Cardiac muscle cell (in vitro differentiated cells and primary cell): Measurements from ENCODE around the gene RADIL. TPM values are rescaled to one million over a fixed set of nuclear protein-coding genes. Genes with fewer than 3 reads are reported as not detected.

Source experiments
- DNase-seq, 2 donors: peaks; one replicate each; pipeline versions ENCODE4 v3.0.0 to v3.0.0-alpha.2; 2010 to 2017; ENCODE audit warnings: low read depth in 1 of 2, low spot score in 1 of 2
- H3K27ac ChIP-seq: fragments of 200-600 bp; sonication (generic); 2 replicates; pipeline ENCODE4 v1.5.1; 2016
- H3K27me3 ChIP-seq: fragments of 200-600 bp; sonication (generic); 2 replicates; pipeline ENCODE4 v1.6.0; 2016; ENCODE audit warnings: control low read depth
- H3K36me3 ChIP-seq: fragments of 200-600 bp; sonication (generic); 2 replicates; pipeline ENCODE4 v1.5.1; 2016; ENCODE audit warnings: control low read depth
- H3K4me1 ChIP-seq: fragments of 200-600 bp; sonication (generic); 2 replicates; pipeline ENCODE4 v1.8.1; 2017; ENCODE audit warnings: low read depth, mild to moderate bottlenecking, mixed run types
- H3K4me3 ChIP-seq: fragments of 200-600 bp; sonication (generic); 2 replicates; pipeline ENCODE4 v1.5.1; 2016; ENCODE audit warnings: mild to moderate bottlenecking
- H3K9me3 ChIP-seq: fragments of 200-600 bp; sonication (generic); 2 replicates; pipeline ENCODE4 v1.5.1; 2017; ENCODE audit warnings: low read depth, mild to moderate bottlenecking, control low read depth
- polyA plus RNA-seq: library from polyadenylated mRNA; unstranded; fragments of >200 nt; fragmentation: Nextera tagmentation; extraction: Ambion mirVana; gene quantifications from 2 replicates; pipeline ENCODE4 v1.2.1, GENCODE V29; 2016
- total RNA-seq: library from RNA; depleted of rRNA; stranded (reverse); fragments of >200 nt; gene quantifications from 2 replicates; pipeline ENCODE4 v1.2.3, GENCODE V29; 2016
- TF ChIP-seq, protein P1 (sequence below): IDR thresholded peaks from 2 replicates; pipeline ENCODE4 v1.5.1; 2012; ENCODE audit warnings: low read depth, mild to moderate bottlenecking, low read length

Gene RADIL
- total and polyA plus RNA-seq, 2 experiments from 2014 or later = 41.6 to 110 TPM

DNA sequence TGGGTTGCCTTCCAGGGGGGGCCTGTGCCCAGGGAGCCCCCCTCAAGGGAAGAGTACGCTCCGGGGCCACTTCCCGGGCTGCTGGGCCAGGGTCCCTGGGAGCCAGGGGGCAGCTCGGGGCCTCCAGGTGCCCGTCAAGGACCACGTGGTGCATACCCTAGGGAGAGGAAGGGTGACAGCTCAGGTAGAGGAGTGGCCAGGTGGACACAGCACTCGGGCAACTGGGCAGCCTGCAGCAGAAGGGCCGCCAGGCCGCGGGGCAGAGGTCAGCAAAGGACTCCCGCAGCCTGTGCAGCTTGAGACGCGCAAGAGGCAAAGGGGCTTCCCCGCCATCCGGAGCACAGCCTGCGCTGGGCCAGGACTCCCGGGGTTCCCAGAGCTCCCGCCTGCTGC, 81.7 kb downstream of the RADIL start:
- H3K27me3 ChIP-seq = no peaks in the 10 kb centered on the region

DNA sequence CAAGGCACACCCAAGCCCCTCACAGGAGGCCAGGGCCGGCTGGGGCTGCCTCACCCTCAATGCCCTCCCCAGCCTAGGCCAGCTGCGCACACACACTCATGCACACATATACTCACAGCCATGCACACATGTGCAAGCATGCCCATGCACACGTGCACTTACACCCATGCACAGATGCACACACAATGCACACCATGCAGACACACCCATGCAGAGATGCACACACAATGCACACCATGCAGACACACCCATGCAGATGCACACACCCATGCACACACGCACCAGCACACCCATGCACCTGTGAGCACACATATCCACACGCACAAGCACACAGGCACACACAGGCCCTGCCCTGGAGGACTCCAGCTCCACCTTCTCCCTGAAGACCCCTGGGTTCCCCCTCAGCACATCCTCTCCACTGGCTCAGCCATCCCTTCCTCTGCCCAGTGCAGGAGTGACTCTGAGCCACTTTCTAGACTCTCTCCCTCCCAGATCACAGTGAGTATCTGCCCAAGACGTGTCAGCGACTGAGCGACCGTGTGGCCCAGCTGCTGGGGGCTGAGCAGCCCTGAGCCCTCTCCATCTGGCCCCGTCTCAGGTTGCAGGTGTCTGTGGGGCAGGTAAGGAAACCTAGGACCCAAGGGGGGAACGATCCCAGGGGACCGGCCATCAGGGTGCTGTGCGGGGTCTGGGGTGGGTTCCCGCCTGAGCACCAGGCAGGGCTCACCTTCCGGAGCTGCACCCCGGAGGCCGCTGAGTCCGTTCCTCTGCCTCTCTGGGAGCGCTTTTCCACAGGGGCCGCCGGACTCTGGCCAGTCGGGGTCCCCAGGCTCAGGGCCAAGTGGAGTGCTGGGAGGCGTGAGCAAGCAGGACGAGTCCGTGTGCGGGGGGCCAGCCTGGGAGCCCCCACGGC, 82.3 kb downstream of the RADIL start:
- TF ChIP-seq, protein P1, sequence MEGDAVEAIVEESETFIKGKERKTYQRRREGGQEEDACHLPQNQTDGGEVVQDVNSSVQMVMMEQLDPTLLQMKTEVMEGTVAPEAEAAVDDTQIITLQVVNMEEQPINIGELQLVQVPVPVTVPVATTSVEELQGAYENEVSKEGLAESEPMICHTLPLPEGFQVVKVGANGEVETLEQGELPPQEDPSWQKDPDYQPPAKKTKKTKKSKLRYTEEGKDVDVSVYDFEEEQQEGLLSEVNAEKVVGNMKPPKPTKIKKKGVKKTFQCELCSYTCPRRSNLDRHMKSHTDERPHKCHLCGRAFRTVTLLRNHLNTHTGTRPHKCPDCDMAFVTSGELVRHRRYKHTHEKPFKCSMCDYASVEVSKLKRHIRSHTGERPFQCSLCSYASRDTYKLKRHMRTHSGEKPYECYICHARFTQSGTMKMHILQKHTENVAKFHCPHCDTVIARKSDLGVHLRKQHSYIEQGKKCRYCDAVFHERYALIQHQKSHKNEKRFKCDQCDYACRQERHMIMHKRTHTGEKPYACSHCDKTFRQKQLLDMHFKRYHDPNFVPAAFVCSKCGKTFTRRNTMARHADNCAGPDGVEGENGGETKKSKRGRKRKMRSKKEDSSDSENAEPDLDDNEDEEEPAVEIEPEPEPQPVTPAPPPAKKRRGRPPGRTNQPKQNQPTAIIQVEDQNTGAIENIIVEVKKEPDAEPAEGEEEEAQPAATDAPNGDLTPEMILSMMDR = no peak
- Histone ChIP-seq H3K27ac (no peak overlapping the region), H3K9me3 (no peaks in the 10 kb centered on the region), H3K4me1 (no peaks in the 10 kb centered on the region), H3K27me3 (no peaks in the 10 kb centered on the region), H3K4me3 (no peak overlapping the region), H3K36me3 (no peaks in the 10 kb centered on the region)
- no peak for DNase-seq

More for the DNA sequence above, 81.7 kb downstream of the RADIL start:
- no peaks in the 10 kb centered on the region for H3K36me3 ChIP-seq
- DNase-seq = no peak
- H3K27ac ChIP-seq = no peak overlapping the region
- H3K4me1 ChIP-seq = no peaks in the 10 kb centered on the region
- H3K4me3 ChIP-seq = no peak overlapping the region
- H3K9me3 ChIP-seq = no peaks in the 10 kb centered on the region
- TF ChIP-seq, protein P1 = no peak

DNA sequence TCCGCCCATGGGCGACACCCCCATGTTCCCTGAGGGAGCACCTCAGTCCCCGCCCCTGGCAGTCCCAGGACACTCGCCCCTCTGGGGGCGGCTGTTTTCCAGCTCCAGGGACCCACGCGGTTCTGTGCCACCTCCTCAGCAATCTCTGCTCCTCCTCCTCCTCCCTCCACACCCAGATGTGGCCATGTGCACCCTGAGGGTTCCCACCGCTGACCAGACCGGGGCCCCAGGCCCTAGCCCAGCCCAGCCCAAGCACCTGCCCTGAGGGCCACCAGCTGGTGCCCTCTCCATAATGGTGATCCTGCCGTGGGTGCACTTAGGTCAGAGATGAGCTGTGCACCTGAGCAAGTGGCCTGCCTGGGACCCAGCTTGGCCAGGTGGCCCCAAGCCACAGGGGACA, 83.0 kb downstream of the RADIL start:
- Histone ChIP-seq H3K36me3 (no peaks in the 10 kb centered on the region), H3K4me1 (no peaks in the 10 kb centered on the region), H3K27ac (no peak overlapping the region), H3K27me3 (no peaks in the 10 kb centered on the region), H3K9me3 (no peaks in the 10 kb centered on the region), H3K4me3 (no peak overlapping the region)
- no peak for DNase-seq
- TF ChIP-seq, protein P1 = no peak

DNA sequence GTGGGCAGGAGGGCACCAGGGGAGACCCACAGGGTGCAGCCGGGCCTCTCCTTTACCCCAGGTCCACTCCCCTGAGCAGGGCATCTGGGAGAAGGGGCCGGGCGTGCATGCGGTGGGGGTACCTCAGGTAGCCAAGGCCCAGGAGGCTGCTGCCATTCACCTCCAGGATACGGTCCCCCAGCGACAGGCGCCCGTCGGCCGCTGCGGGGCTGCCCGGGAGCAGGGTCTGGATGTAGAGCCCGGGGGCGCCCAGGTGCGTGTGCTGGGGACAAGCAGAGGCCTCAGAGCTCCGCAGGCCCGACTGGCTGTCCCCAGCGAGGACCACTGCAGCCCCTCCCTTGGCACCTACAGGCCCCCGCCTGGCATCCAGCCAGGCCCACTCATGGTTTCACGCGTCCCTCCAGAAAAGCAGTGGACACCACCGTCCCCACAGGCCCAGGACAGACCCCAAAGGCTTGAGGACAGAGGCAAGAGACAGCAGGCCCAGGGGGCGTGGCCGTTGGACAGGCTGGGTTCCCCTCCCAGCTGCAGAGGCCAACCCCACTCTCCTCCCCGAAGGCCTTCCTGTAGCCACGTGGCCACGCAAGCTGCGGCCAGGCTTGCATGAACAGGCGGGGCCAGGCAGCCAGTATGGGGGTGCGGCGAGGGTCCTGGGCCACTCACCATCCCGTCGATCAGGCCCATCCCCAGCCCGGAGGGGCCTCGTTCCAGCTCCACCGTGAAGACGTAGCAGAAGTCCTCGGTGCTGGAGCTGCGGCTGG, 83.8 kb downstream of the RADIL start:
- H3K4me1 ChIP-seq = no peaks in the 10 kb centered on the region
- H3K27ac ChIP-seq = no peak overlapping the region
- no peak overlapping the region for H3K4me3 ChIP-seq
- H3K27me3 ChIP-seq = no peaks in the 10 kb centered on the region
- DNase-seq = peak in 1 of 2 donors; percentile 19
- TF ChIP-seq, protein P1 = no peak
- no peaks in the 10 kb centered on the region for H3K9me3 ChIP-seq
- no peaks in the 10 kb centered on the region for H3K36me3 ChIP-seq

DNA sequence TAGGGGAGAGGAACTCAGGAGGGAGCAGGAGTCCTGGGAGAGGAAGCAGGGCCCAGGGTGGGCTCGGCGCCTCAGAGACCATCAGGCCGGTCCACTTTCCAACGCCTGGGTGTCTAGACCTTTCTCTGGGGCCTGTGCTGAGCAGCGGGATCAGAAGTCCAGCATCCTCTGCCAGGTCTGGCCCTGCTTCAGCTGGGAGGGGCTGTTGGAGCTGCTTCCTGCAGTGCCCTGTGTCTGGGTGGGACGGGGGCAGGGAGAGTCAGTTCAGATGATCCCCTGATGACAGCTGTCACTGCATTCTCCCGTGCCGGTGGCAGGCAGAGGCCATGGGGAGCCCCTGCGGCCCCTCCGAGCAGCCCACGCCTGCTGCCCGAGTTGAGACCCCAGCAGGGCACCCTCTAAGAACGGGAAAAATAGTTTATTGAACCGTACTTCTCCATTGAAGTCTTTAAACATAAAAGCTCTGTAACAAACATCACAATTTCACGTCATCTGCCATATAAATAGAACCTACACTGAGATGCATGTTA, 84.7 kb downstream of the RADIL start:
- H3K27ac ChIP-seq = no peak overlapping the region
- H3K36me3 ChIP-seq = no peaks in the 10 kb centered on the region
- no peak overlapping the region for H3K4me3 ChIP-seq
- TF ChIP-seq, protein P1 = no peak
- no peaks in the 10 kb centered on the region for H3K4me1 ChIP-seq
- H3K27me3 ChIP-seq = no peaks in the 10 kb centered on the region
- DNase-seq = no peak
- no peaks in the 10 kb centered on the region for H3K9me3 ChIP-seq
